Prostate gland (tissue), 2 donors: ENCODE results near the gene APCDD1L.

Experiments
- CTCF ChIP-seq, 4 experiments: fragments of 200-600 bp in 2 of 4; fragments of 450-650 bp in 2 of 4; sonication (generic) in 2 of 4; IDR thresholded peaks; 1 replicate in 3 of 4; 2 replicates in 1 of 4; pipeline ENCODE4 v1.5.1; 2016 to 2019; ENCODE audit warnings: antibody characterized with exemption in 4 of 4, mild to moderate bottlenecking in 2 of 4, moderate library complexity in 2 of 4
- POLR2A ChIP-seq: fragments of 450-650 bp; IDR thresholded peaks from one replicate; pipeline ENCODE4 v1.6.1; 2016; ENCODE audit warnings: antibody characterized with exemption, mild to moderate bottlenecking

DNA sequence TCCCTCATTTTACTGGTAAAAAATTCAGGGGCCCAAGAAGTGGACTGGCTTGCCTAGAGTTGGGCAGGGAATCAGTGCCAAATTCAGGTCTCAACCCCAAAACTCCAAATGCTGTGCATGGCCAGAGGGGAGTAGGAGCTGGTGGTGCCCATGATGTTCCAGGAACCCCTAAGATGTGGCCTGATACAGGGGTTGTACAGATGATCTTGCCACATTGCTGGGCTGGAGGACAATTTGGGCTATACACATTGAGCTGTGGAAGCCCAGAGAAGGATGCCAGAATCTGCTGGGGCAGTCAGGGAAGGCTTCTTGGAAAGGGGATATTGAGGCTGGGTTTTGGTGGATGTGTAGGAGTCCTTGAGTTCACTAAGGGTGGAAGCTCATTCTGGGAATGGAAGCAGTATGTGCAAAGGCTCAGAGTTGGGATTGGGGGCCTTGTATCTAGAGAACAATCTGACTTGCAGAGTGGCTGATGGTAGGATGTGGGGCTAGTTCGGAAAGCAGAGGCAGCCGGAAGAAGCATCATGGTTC is 38.0 kb upstream of the APCDD1L start:
- no peak for TF ChIP-seq CTCF (IDR thresholded peaks at IDR 0.05)
- no peak for TF ChIP-seq POLR2A
